CD4-positive, alpha-beta memory T cell (primary cell): ENCODE results near the gene HIPK2. TPM values are rescaled to one million over a fixed set of nuclear protein-coding genes. Genes with fewer than 3 reads are reported as not detected.

Experiments used
- CTCF ChIA-PET: fragments of 350-600 bp; sonication (Branson Sonifier 250); formaldehyde crosslinking; loops from one replicate; lab custom pipeline; 2021; ENCODE audit warnings: inconsistent platforms; ENCODE audit not compliant: partially characterized antibody; lab: Charles Lee
- POLR2A ChIA-PET: fragments of 350-600 bp; sonication (Branson Sonifier 250); formaldehyde crosslinking; loops from one replicate; lab custom pipeline; 2021; ENCODE audit not compliant: partially characterized antibody; lab: Charles Lee
- DNase-seq, 5 donors: peaks; one replicate each; pipeline versions ENCODE4 v3.0.0 to v3.0.0-alpha.2; 2020 to 2022; ENCODE audit warnings: mixed read lengths in 1 of 5
- H3K27ac ChIP-seq: one replicate; pipeline ENCODE4 v1.7.0; 2013; ENCODE audit warnings: low read depth, low read length
- H3K27me3 ChIP-seq: 2 replicates; pipeline ENCODE4 v1.7.0; 2013; ENCODE audit warnings: mild to moderate bottlenecking, low read length, moderate library complexity; ENCODE audit not compliant: insufficient read depth
- H3K36me3 ChIP-seq: 2 replicates; pipeline ENCODE4 v1.7.0; 2013; ENCODE audit warnings: mild to moderate bottlenecking, low read length, moderate library complexity; ENCODE audit not compliant: insufficient read depth
- H3K4me1 ChIP-seq: 2 replicates; pipeline ENCODE4 v1.7.0; 2013; ENCODE audit warnings: mild to moderate bottlenecking, low read length, moderate library complexity; ENCODE audit not compliant: insufficient read depth
- H3K4me3 ChIP-seq, 2 donors: one replicate each; pipeline ENCODE4 v1.7.0; 2013; ENCODE audit warnings: low read length in 2 of 2, mild to moderate bottlenecking in 1 of 2
- H3K9me3 ChIP-seq, 2 donors: one replicate each; pipeline ENCODE4 v1.7.0; 2013; ENCODE audit warnings: low read length in 2 of 2, control low read depth in 1 of 2; ENCODE audit not compliant: control insufficient read depth in 1 of 2
- H3K27ac Mint-ChIP-seq, 7 donors: one replicate each; pipeline ENCODE4 v1.8.0; 2020 to 2021; ENCODE audit warnings: mixed read lengths in 7 of 7, mild to moderate bottlenecking in 6 of 7, inconsistent platforms in 3 of 7, moderate library complexity in 3 of 7
- H3K27me3 Mint-ChIP-seq, 2 donors: one replicate each; pipeline ENCODE4 v1.8.0; 2020 to 2021; ENCODE audit warnings: mixed read lengths in 2 of 2
- H3K36me3 Mint-ChIP-seq, 2 donors: one replicate each; pipeline ENCODE4 v1.8.0; 2020 to 2021; ENCODE audit warnings: mixed read lengths in 2 of 2, inconsistent platforms in 1 of 2, mild to moderate bottlenecking in 1 of 2
- H3K4me1 Mint-ChIP-seq, 4 donors: one replicate each; pipeline ENCODE4 v1.8.0; 2020 to 2021; ENCODE audit warnings: mixed read lengths in 4 of 4, mild to moderate bottlenecking in 1 of 4
- H3K4me3 Mint-ChIP-seq, 8 donors: one replicate each; pipeline ENCODE4 v1.8.0; 2020 to 2021; ENCODE audit warnings: mixed read lengths in 8 of 8, mild to moderate bottlenecking in 7 of 8, moderate library complexity in 6 of 8, inconsistent platforms in 3 of 8
- H3K9me3 Mint-ChIP-seq, 8 donors: one replicate each; pipeline ENCODE4 v1.8.0; 2020 to 2021; ENCODE audit warnings: mixed read lengths in 8 of 8, mild to moderate bottlenecking in 5 of 8, inconsistent platforms in 3 of 8, moderate library complexity in 1 of 8
- intact Hi-C: fragments of 100-400 bp; cut with micrococcal nuclease; formaldehyde crosslinking; loops from one replicate; pipeline ENCODE4 v1.15.1; 2023
- polyA plus RNA-seq, 2 donors: library from polyadenylated mRNA; unstranded; fragments of 300-500 nt; fragmentation: Illumina TruSeq; gene quantifications; one replicate each; pipeline ENCODE4 v1.2.3, GENCODE V29; 2021
- total RNA-seq, 2 experiments: library from RNA; stranded (reverse); gene quantifications; one replicate each; pipeline ENCODE4 v1.2.3, GENCODE V29; 2021

HIPK2 gene
- total and polyA plus RNA-seq, 4 experiments from 2014 or later = 0.87 to 34.1 (median 17.8) TPM

DNA sequence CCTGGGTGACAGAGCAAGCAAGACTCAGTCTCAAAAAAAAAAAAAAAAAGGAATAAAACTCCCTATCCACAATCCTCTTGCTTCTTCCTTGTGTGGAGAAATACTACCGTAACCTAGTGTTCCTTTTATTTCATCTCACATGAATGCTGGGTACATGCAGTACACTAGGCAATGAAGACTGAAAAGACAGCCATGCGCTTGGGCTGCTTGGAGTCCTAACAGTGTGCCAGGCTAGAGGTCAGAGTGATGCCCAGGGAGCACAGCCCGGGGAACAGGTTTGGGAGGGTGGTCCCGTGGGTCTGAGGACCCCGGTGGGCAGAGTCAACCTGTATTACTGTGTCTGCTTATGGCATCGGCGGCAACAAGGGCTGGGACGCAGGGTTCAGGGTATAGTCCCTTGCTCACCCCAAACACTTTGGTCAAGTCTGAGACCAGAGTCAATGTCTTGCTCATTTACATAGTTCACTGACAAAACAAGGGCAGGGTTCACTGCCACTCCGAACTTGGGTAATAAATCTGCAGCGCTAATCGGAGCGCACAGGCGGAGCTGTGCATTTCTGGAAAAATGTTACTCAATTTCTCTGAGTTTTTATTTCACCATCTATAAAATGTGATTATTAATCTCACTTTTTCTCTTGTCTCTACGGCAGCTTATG lies 136.3 kb downstream of the HIPK2 start:
- H3K36me3 ChIP-seq = no peaks in the 10 kb centered on the region
- no peak for DNase-seq
- H3K27ac Mint-ChIP-seq = peak overlapping the region in 3 of 7 donors; percentile 23 to 86 (median 48)
- H3K4me3 ChIP-seq = no peak overlapping the region
- no peaks in the 10 kb centered on the region for H3K27me3 Mint-ChIP-seq
- intact Hi-C loops = no loop called here
- no peaks in the 10 kb centered on the region for H3K27me3 ChIP-seq
- peaks cover 19 to 52% (median 37%) of the 10 kb centered on the region in 4 donors for H3K4me1 Mint-ChIP-seq
- H3K4me1 ChIP-seq = peaks cover 25% of the 10 kb centered on the region
- no peaks in the 10 kb centered on the region for H3K9me3 ChIP-seq
- ChIA-PET POLR2A (no interaction called here), CTCF (interaction anchor here (0.7 to 1.3 kb wide), 3 partner anchors 39 to 771 kb away, joined by 3 to 4 read pairs (median 3); no protein-coding TSS in a partner anchor)
- no peak overlapping the region for H3K27ac ChIP-seq
- H3K4me3 Mint-ChIP-seq = no peak overlapping the region
- H3K9me3 Mint-ChIP-seq = no peaks in the 10 kb centered on the region
- peaks cover 10 to 12% of the 10 kb centered on the region in 2 donors for H3K36me3 Mint-ChIP-seq

DNA sequence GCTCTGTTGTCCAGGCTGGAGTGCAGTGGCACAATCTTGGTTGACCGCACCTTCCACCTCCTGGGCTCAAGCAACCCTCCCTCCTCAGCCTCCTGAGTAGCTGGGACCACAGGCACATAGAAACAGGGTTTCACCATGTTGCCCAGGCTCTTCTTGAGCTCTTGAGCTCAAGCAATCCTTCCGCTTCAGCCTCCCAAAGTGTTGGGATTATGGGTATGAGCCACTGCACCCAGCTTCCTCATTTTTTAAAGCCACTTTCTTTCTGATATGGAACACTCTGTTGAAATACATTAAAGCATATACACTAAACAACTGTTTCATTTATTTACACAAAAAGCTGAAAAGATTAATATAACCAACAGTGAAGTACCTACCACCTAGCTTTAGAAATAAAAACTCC lies 137.1 kb downstream of the HIPK2 start:
- Mint-ChIP-seq H3K36me3 (peaks cover 10 to 12% of the 10 kb centered on the region in 2 donors), H3K27ac (no peak overlapping the region), H3K27me3 (no peaks in the 10 kb centered on the region), H3K9me3 (no peaks in the 10 kb centered on the region), H3K4me1 (peaks cover 22 to 53% (median 40%) of the 10 kb centered on the region in 4 donors), H3K4me3 (no peak overlapping the region)
- ChIA-PET POLR2A (interaction anchor here (1.0 kb wide), 1 partner anchor 22 kb away, joined by 3 read pairs; no protein-coding TSS in a partner anchor), CTCF (interaction anchor here (0.7 to 1.5 kb wide), 2 partner anchors 11 to 770 kb away, joined by 3 to 4 read pairs; no protein-coding TSS in a partner anchor)
- no peak overlapping the region for H3K4me3 ChIP-seq
- no peaks in the 10 kb centered on the region for H3K36me3 ChIP-seq
- intact Hi-C loops = no loop called here
- H3K27me3 ChIP-seq = no peaks in the 10 kb centered on the region
- DNase-seq = no peak
- no peak overlapping the region for H3K27ac ChIP-seq
- H3K9me3 ChIP-seq = no peaks in the 10 kb centered on the region
- peaks cover 25% of the 10 kb centered on the region for H3K4me1 ChIP-seq

DNA sequence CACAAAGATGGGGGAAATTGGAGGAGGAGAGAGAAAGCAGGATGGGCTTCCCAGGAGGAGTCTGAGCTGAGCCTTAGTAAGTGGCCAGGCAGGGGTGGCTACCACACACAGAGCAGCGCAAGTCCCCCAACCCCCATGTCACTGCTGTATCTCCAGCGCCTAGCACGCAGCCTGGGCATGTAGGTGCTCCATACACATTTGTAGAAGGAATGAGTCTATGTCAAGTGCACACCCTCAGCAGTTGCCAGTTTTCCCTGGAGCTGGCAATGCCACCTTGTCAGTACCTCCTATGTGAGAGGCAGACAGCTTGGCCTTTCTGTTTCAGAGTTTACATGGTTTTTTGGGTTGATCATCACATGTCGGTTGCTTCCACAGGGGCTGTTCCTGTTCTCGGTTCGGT lies 138.2 kb downstream of the HIPK2 start:
- H3K36me3 ChIP-seq = no peaks in the 10 kb centered on the region
- no peaks in the 10 kb centered on the region for H3K27me3 ChIP-seq
- Mint-ChIP-seq H3K36me3 (peaks cover 11 to 12% of the 10 kb centered on the region in 2 donors), H3K27ac (peak overlapping the region in 2 of 7 donors; percentile 65 to 66), H3K9me3 (no peaks in the 10 kb centered on the region), H3K4me1 (peaks cover 28 to 57% (median 41%) of the 10 kb centered on the region in 4 donors), H3K27me3 (no peaks in the 10 kb centered on the region), H3K4me3 (no peak overlapping the region)
- H3K4me3 ChIP-seq = no peak overlapping the region
- ChIA-PET POLR2A (interaction anchor here (0.6 kb wide), 1 partner anchor 98 kb away, joined by 3 read pairs; no protein-coding TSS in a partner anchor), CTCF (interaction anchor here (1.5 kb wide), 1 partner anchor 10 kb away, joined by 4 read pairs; no protein-coding TSS in a partner anchor)
- H3K27ac ChIP-seq = no peak overlapping the region
- intact Hi-C loops = no loop called here
- no peaks in the 10 kb centered on the region for H3K9me3 ChIP-seq
- DNase-seq = no peak
- H3K4me1 ChIP-seq = peaks cover 30% of the 10 kb centered on the region

DNA sequence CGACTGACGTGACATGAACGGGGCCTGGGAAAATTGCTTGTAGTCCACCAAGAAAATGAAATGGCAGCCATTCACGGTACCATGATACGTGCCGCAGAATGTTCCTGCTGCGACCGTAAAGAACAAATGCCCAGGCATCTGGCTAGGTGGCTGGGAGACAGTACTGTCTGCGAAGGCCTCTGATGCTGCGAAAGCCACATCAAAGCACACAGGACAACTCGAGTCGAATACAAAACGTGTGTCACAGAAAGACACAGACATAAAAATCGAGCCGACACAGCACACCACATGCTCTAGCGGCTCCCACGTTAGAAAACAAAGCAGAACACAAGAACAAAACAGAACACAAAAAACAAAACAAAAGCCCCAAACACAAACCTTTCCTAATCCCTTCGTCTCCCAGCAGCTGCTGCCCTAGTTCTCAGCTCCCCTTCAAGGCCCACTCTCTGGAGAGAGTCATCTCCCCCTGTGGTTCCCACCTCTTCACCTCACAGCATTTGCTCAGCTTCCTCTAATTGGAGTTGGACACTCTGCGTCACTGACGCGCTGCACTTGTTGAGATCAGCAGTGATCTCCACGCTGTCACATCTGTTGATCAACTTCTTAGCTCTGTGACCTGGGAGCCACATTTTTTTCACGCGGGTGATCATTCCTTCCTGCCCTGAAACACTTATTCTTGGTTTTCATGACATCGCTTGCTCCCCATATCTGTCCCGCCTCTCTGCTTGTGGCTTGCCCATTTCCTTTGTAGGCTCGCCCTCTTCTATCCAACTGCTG lies 142.1 kb downstream of the HIPK2 start:
- Histone ChIP-seq H3K36me3 (peaks cover 5% of the 10 kb centered on the region), H3K27me3 (no peaks in the 10 kb centered on the region), H3K4me3 (no peak overlapping the region), H3K4me1 (peaks cover 36% of the 10 kb centered on the region), H3K9me3 (no peaks in the 10 kb centered on the region), H3K27ac (peak overlapping the region; percentile 36)
- no peaks in the 10 kb centered on the region for H3K9me3 Mint-ChIP-seq
- POLR2A ChIA-PET = interaction anchor here (1.1 kb wide), 1 partner anchor 9 kb away, joined by 4 read pairs; no protein-coding TSS in a partner anchor
- peak overlapping the region; percentile 73 to 98 (median 94) for H3K27ac Mint-ChIP-seq
- H3K27me3 Mint-ChIP-seq = no peaks in the 10 kb centered on the region
- DNase-seq = peak; percentile 69 to 90 (median 85)
- intact Hi-C loops = no loop called here
- peaks cover 11 to 12% of the 10 kb centered on the region in 2 donors for H3K36me3 Mint-ChIP-seq
- CTCF ChIA-PET = interaction anchor here (0.6 to 3.0 kb wide), 4 partner anchors 10 to 31 kb away, joined by 3 to 19 read pairs (median 3); no protein-coding TSS in a partner anchor
- peaks cover 33 to 64% (median 45%) of the 10 kb centered on the region in 4 donors for H3K4me1 Mint-ChIP-seq
- peak overlapping the region; percentile 51 to 88 (median 74) for H3K4me3 Mint-ChIP-seq

DNA sequence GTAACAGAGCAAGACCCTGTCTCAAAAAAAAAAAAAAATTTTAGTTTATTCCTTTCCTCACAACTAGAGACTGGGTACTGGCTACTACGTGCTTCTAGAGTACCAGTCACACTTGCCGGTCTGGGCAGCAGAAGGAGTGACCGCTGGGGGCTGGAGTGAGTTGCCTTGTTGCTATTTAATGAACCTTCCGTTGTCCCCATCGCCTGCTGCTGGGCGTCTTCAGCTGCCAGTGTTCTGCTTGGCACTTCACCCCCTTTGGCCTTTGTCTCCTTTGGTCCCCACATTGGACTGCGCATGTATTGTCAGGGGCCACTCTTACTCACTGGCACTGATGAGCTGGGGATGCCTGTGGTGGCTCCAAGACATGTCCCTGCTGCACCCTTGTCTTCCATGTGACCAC lies 143.7 kb downstream of the HIPK2 start:
- Mint-ChIP-seq H3K36me3 (peaks cover 16 to 22% of the 10 kb centered on the region in 2 donors), H3K27me3 (no peaks in the 10 kb centered on the region), H3K9me3 (no peaks in the 10 kb centered on the region), H3K4me3 (peak overlapping the region in 1 of 8 donors; percentile 7), H3K4me1 (peaks cover 39 to 76% (median 51%) of the 10 kb centered on the region in 4 donors), H3K27ac (peak overlapping the region in 5 of 7 donors; percentile 14 to 92 (median 85))
- Histone ChIP-seq H3K27me3 (no peaks in the 10 kb centered on the region), H3K9me3 (no peaks in the 10 kb centered on the region), H3K4me1 (peaks cover 52% of the 10 kb centered on the region), H3K4me3 (no peak overlapping the region), H3K36me3 (peaks cover 7% of the 10 kb centered on the region), H3K27ac (no peak overlapping the region)
- no peak for DNase-seq
- CTCF ChIA-PET = interaction anchor here (1.2 to 1.3 kb wide), 2 partner anchors 8 to 11 kb away, joined by 3 to 4 read pairs; no protein-coding TSS in a partner anchor
- POLR2A ChIA-PET = no interaction called here
- intact Hi-C loops = no loop called here

DNA sequence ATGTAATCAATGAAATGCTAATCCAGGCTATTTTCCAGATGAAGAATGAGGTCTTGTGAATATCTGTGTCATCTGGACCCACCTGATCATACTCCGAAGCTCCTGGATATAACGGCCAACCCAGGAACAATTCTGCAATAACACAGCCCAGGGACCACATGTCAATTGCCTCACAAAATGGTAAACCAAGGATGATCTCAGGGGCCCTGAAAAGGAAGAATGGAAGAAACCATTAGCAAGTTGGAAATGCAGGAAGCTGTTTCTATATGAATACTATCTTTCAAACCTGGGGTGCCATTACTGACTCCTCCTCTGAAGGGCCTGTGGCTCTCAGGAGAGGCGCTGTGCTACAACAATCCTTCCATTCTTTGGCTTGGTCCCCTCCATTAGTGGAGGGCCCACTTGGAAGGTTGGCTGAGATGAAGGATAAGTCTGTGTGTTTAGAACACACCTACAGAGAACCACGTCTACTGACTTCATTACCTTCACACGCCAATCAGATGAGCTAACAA lies 146.2 kb downstream of the HIPK2 start:
- no peak overlapping the region for H3K4me3 ChIP-seq
- H3K36me3 ChIP-seq = peaks cover 7% of the 10 kb centered on the region
- H3K27me3 Mint-ChIP-seq = no peaks in the 10 kb centered on the region
- POLR2A ChIA-PET = no interaction called here
- H3K9me3 Mint-ChIP-seq = no peaks in the 10 kb centered on the region
- H3K4me1 Mint-ChIP-seq = peaks cover 52 to 79% (median 60%) of the 10 kb centered on the region in 4 donors
- peak overlapping the region in 4 of 7 donors; percentile 38 to 65 (median 48) for H3K27ac Mint-ChIP-seq
- no peak for DNase-seq
- no peak overlapping the region for H3K27ac ChIP-seq
- H3K9me3 ChIP-seq = no peaks in the 10 kb centered on the region
- H3K4me1 ChIP-seq = peaks cover 69% of the 10 kb centered on the region
- H3K36me3 Mint-ChIP-seq = peaks cover 22 to 30% of the 10 kb centered on the region in 2 donors
- intact Hi-C loops = no loop called here
- H3K4me3 Mint-ChIP-seq = no peak overlapping the region
- CTCF ChIA-PET = interaction anchor here (1.0 to 2.6 kb wide), 4 partner anchors 10 to 378 kb away, joined by 3 to 32 read pairs (median 10); no protein-coding TSS in a partner anchor
- H3K27me3 ChIP-seq = no peaks in the 10 kb centered on the region
